ENCODE data around the gene MAP7D1. TPM values are rescaled to one million over a fixed set of nuclear protein-coding genes. Genes with fewer than 3 reads are reported as not detected.

MAP7D1 gene
- polyA plus RNA-seq, 1 of the 3 experiments (the other 2 are of a cell fraction): 69.9 TPM

- CTCF ChIA-PET: interaction anchor here (0.7 to 4.9 kb wide), 3 partner anchors 8 to 49 kb away, joined by 4 to 30 read pairs (median 7); partner anchors contain the start of gene TRAPPC3
- H3K27me3 ChIP-seq (ENCODE audit: insufficient read depth): no peaks in the 10 kb centered on the region
- POLR2A ChIA-PET: interaction anchor here (0.7 kb wide), 1 partner anchor 13 kb away, joined by 3 read pairs; no protein-coding TSS in a partner anchor
- H3F3A ChIP-seq (replicated peaks; ENCODE audit: insufficient read depth): no peaks in the 10 kb centered on the region
- H3K9me2 ChIP-seq: no peaks in the 10 kb centered on the region
- no peak overlapping the region for H3K4me3 ChIP-seq (ENCODE audit: low read depth in 2 of 2, low read length in 1 of 2)
- no peak overlapping the region for H2AFZ ChIP-seq (ENCODE audit: low read depth)
- H3K9me3 ChIP-seq: no peaks in the 10 kb centered on the region
- H3K4me2 ChIP-seq: no peak overlapping the region
- TF ChIP-seq RCOR1 (IDR thresholded peaks at IDR 0.05; ENCODE audit: low read length) (no peak), MEF2A (IDR thresholded peaks at IDR 0.05; ENCODE audit: borderline replicate concordance, low read depth) (no peak), REST (IDR thresholded peaks at IDR 0.05; ENCODE audit: low read depth, low read length) (no peak), NFIC (IDR thresholded peaks at IDR 0.05; ENCODE audit: borderline replicate concordance) (no peak), TEAD4 (IDR thresholded peaks at IDR 0.05; ENCODE audit: borderline replicate concordance, insufficient read depth) (no peak)
- TF ChIP-seq, protein P1, sequence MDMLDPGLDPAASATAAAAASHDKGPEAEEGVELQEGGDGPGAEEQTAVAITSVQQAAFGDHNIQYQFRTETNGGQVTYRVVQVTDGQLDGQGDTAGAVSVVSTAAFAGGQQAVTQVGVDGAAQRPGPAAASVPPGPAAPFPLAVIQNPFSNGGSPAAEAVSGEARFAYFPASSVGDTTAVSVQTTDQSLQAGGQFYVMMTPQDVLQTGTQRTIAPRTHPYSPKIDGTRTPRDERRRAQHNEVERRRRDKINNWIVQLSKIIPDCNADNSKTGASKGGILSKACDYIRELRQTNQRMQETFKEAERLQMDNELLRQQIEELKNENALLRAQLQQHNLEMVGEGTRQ (IDR thresholded peaks at IDR 0.05; ENCODE audit: borderline replicate concordance, low read depth, low read length): no peak
- no peak overlapping the region for H3K9ac ChIP-seq
- no peak overlapping the region for H3K27ac ChIP-seq (ENCODE audit: low read depth in 2 of 2, low read length in 1 of 2)
- H4K20me1 ChIP-seq (ENCODE audit: insufficient read depth): no peaks in the 10 kb centered on the region
- DNase-seq: no peak
- no peaks in the 10 kb centered on the region for H3K79me2 ChIP-seq (ENCODE audit: insufficient read depth)
- no peaks in the 10 kb centered on the region for H3K36me3 ChIP-seq (replicated peaks in 1 of 2; ENCODE audit: control insufficient read depth in 1 of 2, insufficient read depth in 2 of 2, low read length in 1 of 2)
- 85% methylated on average over 5 of the region's 5 CpGs for WGBS (ENCODE audit: low lambda C conversion rate)
- peaks cover 5% of the 10 kb centered on the region in 2 experiments; a peak in 1 of 4 replicates for H3K4me1 ChIP-seq (ENCODE audit: control insufficient read depth in 1 of 2, insufficient read depth in 2 of 2, low read depth in 1 of 2, low read length in 1 of 2)
Observed at GRCh38 chr1:36198641-36199040, 42.7 kb downstream of the MAP7D1 start.

DNA sequence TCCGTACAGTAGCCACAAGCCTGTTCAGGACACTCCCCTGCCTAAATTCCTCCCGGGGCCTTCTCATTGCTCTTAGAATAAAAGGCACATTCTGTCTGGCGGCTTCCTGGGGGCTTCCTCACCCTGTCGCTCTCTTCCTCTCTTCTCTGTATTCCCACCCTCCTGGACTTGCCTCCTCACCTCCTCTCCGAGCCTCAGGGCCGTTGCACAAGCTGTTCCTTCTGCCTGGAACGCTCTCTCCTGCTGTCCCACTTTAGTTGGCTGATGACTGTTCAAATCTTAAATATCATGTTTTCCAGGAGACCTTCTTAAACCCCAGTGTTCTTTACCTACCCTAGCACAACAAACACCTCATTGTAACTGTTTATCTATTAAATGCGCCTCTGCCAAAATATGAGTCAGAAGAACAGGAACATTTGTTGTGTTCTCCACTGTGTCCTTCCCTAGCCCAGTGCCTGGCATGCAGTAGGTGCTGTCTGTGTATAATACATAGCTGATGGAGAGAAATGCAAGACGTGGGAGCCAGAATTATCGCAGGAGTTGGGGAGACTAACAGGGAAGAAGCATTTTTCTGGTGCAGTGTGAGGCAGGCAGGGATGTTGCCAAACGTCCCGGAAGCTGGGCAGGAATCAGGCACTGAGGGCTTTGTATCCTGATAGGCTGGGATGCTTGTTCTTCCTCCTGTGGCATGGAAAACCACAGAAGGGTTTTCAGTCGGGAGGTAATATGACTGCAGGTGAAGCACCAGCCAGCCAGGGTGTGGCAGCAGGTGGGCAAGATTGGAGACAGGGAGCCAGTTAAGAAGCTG lies 44.2 kb downstream of the MAP7D1 start:
- H3K27ac ChIP-seq (ENCODE audit: low read depth in 2 of 2, low read length in 1 of 2): no peak overlapping the region
- no peak overlapping the region for H3K9ac ChIP-seq
- no peaks in the 10 kb centered on the region for H3K79me2 ChIP-seq (ENCODE audit: insufficient read depth)
- no peaks in the 10 kb centered on the region for H3K36me3 ChIP-seq (replicated peaks in 1 of 2; ENCODE audit: control insufficient read depth in 1 of 2, insufficient read depth in 2 of 2, low read length in 1 of 2)
- H3K4me1 ChIP-seq (ENCODE audit: control insufficient read depth in 1 of 2, insufficient read depth in 2 of 2, low read depth in 1 of 2, low read length in 1 of 2): peaks cover 7 to 14% of the 10 kb centered on the region in 2 experiments; a peak in 1 of 4 replicates
- ChIA-PET POLR2A (no interaction called here), CTCF (interaction anchor here (2.8 to 4.9 kb wide), 2 partner anchors 12 to 51 kb away, joined by 15 to 30 read pairs; partner anchors contain the start of gene TRAPPC3)
- WGBS (ENCODE audit: low lambda C conversion rate): 58% methylated on average over 13 of the region's 13 CpGs
- H3K4me2 ChIP-seq: no peak overlapping the region
- H3K9me3 ChIP-seq: no peaks in the 10 kb centered on the region
- no peak overlapping the region for H3K4me3 ChIP-seq (ENCODE audit: low read depth in 2 of 2, low read length in 1 of 2)
- H2AFZ ChIP-seq (ENCODE audit: low read depth): no peak overlapping the region
- H4K20me1 ChIP-seq (ENCODE audit: insufficient read depth): no peaks in the 10 kb centered on the region
- no peaks in the 10 kb centered on the region for H3K27me3 ChIP-seq (ENCODE audit: insufficient read depth)
- H3F3A ChIP-seq (replicated peaks; ENCODE audit: insufficient read depth): no peaks in the 10 kb centered on the region
- no peak for DNase-seq
- H3K9me2 ChIP-seq: no peaks in the 10 kb centered on the region
- TF ChIP-seq FOSL2 (IDR thresholded peaks at IDR 0.05; ENCODE audit: borderline replicate concordance, low read depth) (no peak), NRF1 (IDR thresholded peaks at IDR 0.05; ENCODE audit: low read depth, low read length) (no peak), SIN3A (IDR thresholded peaks at IDR 0.05; ENCODE audit: borderline replicate concordance, low read depth, low read length) (no peak), SMC3 (IDR thresholded peaks at IDR 0.05; ENCODE audit: low read depth, low read length) (no peak), CTCF (IDR thresholded peaks at IDR 0.05) (no peak), RFX5 (IDR thresholded peaks at IDR 0.05; ENCODE audit: low read length) (no peak), YY1 (IDR thresholded peaks at IDR 0.05; ENCODE audit: low read depth) (no peak), EZH2phosphoT487 (IDR thresholded peaks at IDR 0.05; ENCODE audit: borderline replicate concordance, low read depth) (no peak), NFIC (IDR thresholded peaks at IDR 0.05; ENCODE audit: borderline replicate concordance) (no peak), ELF1 (IDR thresholded peaks at IDR 0.05) (no peak), JUND (IDR thresholded peaks at IDR 0.05) (no peak), POLR2AphosphoS5 (IDR thresholded peaks at IDR 0.05; ENCODE audit: low read depth, low read length) (no peak)
- TF ChIP-seq, protein P2, sequence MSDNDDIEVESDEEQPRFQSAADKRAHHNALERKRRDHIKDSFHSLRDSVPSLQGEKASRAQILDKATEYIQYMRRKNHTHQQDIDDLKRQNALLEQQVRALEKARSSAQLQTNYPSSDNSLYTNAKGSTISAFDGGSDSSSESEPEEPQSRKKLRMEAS (IDR thresholded peaks at IDR 0.05; ENCODE audit: low read depth): no peak

Measured in SK-N-SH (cell line).